ENCODE measurements around the gene LAMB1.
A peak's percentile ranks its signal among the peaks of the same experiment; 100 is the strongest.
"Not testable (repeated sequence)": the region's sequence is repeated elsewhere in the genome, so short reads cannot be mapped to it uniquely, and the experiment has no call there.

The LAMB1 gene

DNA sequence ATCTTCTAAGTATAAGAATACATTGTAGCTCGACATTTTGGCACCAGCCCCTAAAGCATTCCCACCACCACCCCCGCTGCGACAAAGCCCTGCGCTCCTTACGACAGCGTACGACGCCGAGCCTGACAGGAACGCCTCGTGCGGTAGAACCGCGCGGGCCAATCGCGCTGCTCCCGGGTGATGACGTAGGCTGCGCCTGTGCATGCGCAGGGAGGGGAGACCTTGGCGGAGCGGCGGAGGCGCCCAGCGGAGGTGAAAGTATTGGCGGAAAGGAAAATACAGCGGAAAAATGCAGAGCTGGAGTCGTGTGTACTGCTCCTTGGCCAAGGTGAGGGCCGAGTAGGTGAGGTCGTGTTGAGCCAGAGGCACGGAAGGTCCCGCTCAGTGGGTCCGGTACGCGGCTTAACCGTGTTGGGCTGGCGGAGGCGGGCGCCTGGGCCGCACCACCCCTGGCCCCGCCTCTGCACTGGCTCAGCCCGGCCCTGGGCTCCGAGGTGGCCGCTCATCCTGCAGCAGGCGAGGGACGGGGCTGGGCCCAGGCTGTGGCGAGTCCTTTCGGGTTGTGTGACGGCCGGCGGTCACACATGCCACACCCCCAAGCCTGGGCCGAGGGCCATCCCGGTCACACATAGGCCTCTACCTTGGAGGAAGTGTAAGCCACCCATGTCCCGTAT is 111.9 kb downstream of the LAMB1 start, which contains the start of gene DLD:
Gene DLD (plus strand): TSS at position 222 of the 674 bp plus-strand sequence. CDS start 68 bp downstream, at position 290.
- TF ChIP-seq, protein P1, sequence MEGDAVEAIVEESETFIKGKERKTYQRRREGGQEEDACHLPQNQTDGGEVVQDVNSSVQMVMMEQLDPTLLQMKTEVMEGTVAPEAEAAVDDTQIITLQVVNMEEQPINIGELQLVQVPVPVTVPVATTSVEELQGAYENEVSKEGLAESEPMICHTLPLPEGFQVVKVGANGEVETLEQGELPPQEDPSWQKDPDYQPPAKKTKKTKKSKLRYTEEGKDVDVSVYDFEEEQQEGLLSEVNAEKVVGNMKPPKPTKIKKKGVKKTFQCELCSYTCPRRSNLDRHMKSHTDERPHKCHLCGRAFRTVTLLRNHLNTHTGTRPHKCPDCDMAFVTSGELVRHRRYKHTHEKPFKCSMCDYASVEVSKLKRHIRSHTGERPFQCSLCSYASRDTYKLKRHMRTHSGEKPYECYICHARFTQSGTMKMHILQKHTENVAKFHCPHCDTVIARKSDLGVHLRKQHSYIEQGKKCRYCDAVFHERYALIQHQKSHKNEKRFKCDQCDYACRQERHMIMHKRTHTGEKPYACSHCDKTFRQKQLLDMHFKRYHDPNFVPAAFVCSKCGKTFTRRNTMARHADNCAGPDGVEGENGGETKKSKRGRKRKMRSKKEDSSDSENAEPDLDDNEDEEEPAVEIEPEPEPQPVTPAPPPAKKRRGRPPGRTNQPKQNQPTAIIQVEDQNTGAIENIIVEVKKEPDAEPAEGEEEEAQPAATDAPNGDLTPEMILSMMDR (conservative IDR thresholded peaks at IDR 0.05), result no peak
- peak within 1 kb of the TSS; percentile 87 for H3K27ac ChIP-seq

DNA sequence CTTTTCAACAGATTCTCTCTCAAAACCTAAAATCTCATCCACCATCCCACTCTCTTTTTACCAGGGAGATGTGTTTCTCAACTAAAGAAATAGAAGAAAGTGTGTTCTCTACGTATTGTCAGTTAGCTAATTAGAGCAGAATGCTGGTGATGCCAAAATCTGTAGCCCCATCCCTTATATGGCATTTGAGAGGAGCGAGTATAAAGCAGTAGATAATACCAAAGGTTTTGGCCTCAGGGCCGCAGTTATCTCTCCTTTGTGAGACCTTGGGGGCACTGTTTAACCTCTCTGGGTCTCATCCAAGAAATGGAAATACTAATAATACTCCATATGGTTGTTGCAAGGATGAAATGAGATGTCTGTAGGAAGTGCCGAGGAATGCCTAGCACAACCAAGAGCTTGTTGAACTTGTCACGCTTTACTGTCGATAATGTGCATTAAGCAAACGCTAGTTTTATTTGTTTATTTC is 112.4 kb downstream of the LAMB1 start:
- H3K27ac ChIP-seq, result peak overlapping the region; percentile 87
- TF ChIP-seq, protein P1 (conservative IDR thresholded peaks at IDR 0.05), result no peak

DNA sequence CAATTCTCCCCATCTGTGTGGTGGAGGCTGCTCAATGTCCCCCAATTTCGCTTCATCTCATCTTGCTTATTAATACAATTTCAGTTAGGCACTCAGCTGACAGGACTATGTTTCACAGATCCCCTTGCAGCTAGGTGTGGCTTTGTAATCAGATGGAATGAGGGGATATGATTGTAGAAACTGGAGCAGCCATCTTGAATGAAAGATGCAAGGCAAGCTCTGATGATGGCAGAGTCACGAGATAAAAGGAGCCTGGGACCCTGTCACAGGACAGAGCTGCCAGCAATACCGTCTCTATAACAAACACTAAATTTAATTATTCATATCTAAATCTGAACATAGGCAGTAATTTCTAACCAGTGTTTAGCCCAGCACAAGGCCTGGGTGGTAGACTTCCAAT is 113.0 kb downstream of the LAMB1 start:
- H3K27ac ChIP-seq, result peak overlapping the region; percentile 87
- TF ChIP-seq, protein P1 (conservative IDR thresholded peaks at IDR 0.05), result no peak

DNA sequence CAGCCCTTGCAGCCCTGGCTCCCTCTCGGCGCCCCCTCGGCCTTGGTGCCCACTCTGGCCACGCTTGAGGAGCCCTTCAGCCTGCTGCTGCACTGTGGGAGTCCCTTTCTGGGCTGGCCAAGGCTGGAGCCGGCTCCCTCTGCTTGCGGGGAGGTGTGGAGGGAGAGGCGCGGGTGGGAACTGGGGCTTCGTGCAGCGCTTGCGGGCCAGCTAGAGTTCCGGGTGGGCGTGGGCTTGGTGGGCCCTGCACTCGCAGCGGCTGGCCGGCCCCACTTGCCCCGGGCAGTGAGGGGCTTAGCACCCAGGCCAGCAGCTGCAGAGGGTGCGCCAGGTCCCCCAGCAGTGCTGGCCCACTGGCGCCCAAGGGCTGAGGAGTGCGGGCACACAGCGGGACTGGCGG is 115.1 kb downstream of the LAMB1 start:
- not testable (repeated sequence) for H3K27ac ChIP-seq

DNA sequence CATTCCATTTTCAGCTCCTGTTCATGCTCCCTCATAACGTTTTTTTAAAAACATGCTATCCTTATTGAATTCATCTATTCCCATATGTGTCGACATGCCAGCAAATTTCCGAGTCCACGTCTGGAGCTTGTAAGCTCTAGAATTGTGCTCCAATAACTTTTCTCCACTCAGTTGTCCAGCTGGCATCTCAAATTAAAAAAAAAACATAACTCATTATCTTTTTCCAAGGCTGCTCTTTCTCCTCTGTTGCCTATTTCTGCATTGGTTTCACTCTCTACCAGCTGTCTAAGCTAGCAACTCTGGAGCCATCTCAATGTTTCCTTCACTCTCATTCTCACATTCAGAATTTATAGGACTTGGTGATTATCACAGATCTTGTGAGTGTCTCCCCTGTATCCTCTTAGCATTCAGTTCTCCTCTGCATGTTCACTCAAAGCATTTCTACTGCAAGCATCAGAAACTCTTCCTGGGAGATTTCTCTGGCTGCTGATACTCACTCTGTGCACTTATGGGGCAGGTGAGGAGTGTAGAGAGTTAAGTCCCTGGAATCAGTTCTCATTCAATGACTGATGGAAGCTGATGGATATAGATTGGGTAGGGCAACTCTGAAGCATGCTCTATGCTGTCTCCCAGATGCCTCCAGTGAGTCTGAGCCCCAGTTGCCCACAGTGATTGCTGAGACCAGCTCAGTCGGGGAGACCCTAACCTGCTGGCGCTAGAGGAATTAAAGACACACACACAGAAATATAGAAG is 118.7 kb downstream of the LAMB1 start:
- H3K27ac ChIP-seq, result no peak overlapping the region
- TF ChIP-seq, protein P1 (conservative IDR thresholded peaks at IDR 0.05), result no peak

DNA sequence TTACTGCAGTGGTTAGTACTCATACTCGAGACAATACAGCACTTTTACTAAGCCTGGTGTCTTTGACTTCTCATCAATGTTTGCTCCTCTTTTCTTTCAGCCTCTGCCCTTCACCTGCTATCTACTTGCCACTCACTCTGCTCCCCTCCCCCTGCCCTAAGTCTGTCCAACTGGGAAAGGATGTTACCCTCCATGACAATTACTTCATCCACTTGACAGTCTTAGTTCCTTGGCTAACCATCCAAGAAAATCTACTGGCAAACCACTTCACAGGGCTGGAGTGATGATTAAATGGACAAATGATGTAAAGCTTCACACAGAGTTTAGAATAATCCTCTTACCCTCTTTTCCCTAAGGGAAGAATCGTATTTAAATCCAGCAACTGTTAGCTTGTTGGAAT is 120.2 kb downstream of the LAMB1 start:
- TF ChIP-seq, protein P1 (conservative IDR thresholded peaks at IDR 0.05), result no peak
- no peak overlapping the region for H3K27ac ChIP-seq

DNA sequence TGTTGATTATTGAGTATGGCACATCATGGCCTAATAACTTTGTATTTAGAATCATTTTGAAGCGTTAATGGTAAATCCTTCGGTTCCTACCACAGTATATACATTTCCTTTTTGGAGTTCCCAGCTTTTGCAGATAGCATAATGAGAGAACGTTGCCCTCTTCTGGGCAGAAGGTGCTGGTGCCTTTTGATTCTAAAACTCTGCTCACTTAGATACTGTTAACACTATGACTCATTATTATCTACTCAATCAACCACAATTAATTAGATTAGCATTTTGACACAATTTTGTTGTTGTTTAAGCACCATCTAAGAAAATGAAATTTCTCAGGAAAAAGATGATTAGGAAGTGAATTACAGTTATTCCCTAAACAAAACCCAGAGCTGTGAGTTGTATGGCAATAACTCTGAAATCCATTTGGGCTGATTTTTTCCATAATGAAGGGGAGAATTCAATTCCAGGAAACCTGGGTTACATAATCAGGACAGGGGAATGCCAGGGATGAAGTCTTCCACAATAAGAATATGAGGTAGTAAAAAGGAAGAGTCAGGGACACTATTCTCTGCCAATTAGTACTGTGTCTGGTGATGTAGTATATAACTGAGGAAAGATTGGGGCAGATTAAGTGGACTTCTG is 123.4 kb downstream of the LAMB1 start:
- TF ChIP-seq, protein P1 (conservative IDR thresholded peaks at IDR 0.05), result peak; percentile 96
- peak overlapping the region; percentile 25; the same call in 1 of the 2 replicates for H3K27ac ChIP-seq
